IMR-90 (cell line): ENCODE measurements around the gene EFCC1. TPM values are rescaled to one million over a fixed set of nuclear protein-coding genes. Genes with fewer than 3 reads are reported as not detected.

ENCODE experiments used
- ATAC-seq: fragments of 200-7000 bp; cut with Tn5 transposase; 2 replicates; pipeline ENCODE4 v1.9.1; 2020; ENCODE audit warnings: low read depth, mild to moderate bottlenecking, moderate library complexity
- BruUV-seq: library from RNA; stranded (reverse); fragments of 400-500 nt; replicated peaks from 2 replicates; lab custom pipeline; 2021; lab: Mats Ljungman, UMichigan
- CTCF ChIA-PET: fragments of 300-600 bp; formaldehyde crosslinking; extraction: SDS; loops from one replicate; lab custom pipeline; 2021; ENCODE audit warnings: antibody characterized with exemption; lab: Yijun Ruan, JAX
- POLR2A ChIA-PET: fragments of 300-600 bp; sonication (Branson Sonifier 250); formaldehyde crosslinking; loops from one replicate; lab custom pipeline; 2022; ENCODE audit warnings: antibody characterized with exemption; ENCODE audit not compliant: unreplicated experiment; lab: Charles Lee
- DNase-seq: peaks from one replicate; pipeline ENCODE4 v3.0.0; 2013
- H2AFZ ChIP-seq: replicated peaks from 2 replicates; pipeline ENCODE3; 2013; ENCODE audit warnings: low read length, mild to moderate bottlenecking; ENCODE audit not compliant: poor library complexity
- H2AK5ac ChIP-seq: 2 replicates; pipeline ENCODE4 v1.6.1; 2013; ENCODE audit warnings: low read depth, low read length, inconsistent platforms
- H2AK9ac ChIP-seq: replicated peaks from 2 replicates; pipeline ENCODE3; 2013; ENCODE audit warnings: mild to moderate bottlenecking, low read depth, low read length, moderate library complexity; ENCODE audit not compliant: poor library complexity
- H2BK120ac ChIP-seq: 2 replicates; pipeline ENCODE4 v1.6.1; 2013; ENCODE audit warnings: low read depth, low read length, inconsistent platforms
- H2BK15ac ChIP-seq: 3 replicates; pipeline ENCODE4 v1.6.1; 2013; ENCODE audit warnings: low read depth, low read length, inconsistent platforms
- H2BK20ac ChIP-seq: 2 replicates; pipeline ENCODE4 v1.6.1; 2013; ENCODE audit warnings: low read depth, mild to moderate bottlenecking, inconsistent platforms, low read length, moderate library complexity
- H2BK5ac ChIP-seq: 2 replicates; pipeline ENCODE4 v1.6.1; 2013; ENCODE audit warnings: mild to moderate bottlenecking, low read depth, low read length, inconsistent platforms; ENCODE audit not compliant: poor library complexity, severe bottlenecking
- H3K14ac ChIP-seq: replicated peaks from 2 replicates; pipeline ENCODE4 v1.6.1; 2013; ENCODE audit warnings: low read depth, low read length, inconsistent platforms
- H3K18ac ChIP-seq: 2 replicates; pipeline ENCODE4 v1.6.1; 2013; ENCODE audit warnings: low read depth, low read length, control low read depth
- H3K23ac ChIP-seq: 2 replicates; pipeline ENCODE4 v1.6.1; 2013; ENCODE audit warnings: low read depth, low read length, inconsistent platforms
- H3K27ac ChIP-seq: 2 replicates; pipeline ENCODE4 v1.5.1; 2013; ENCODE audit warnings: mild to moderate bottlenecking, control low read depth, low read length; ENCODE audit not compliant: insufficient read depth
- H3K27me3 ChIP-seq: 2 replicates; pipeline ENCODE4 v1.6.1; 2013; ENCODE audit warnings: low read length; ENCODE audit not compliant: control insufficient read depth, insufficient read depth
- H3K36me3 ChIP-seq: 2 replicates; pipeline ENCODE4 v1.6.1; 2013; ENCODE audit warnings: low read length, mixed read lengths; ENCODE audit not compliant: control insufficient read depth, insufficient read depth
- H3K4ac ChIP-seq: 2 replicates; pipeline ENCODE4 v1.6.1; 2013; ENCODE audit warnings: low read depth, low read length, inconsistent platforms
- H3K4me1 ChIP-seq: 2 replicates; pipeline ENCODE4 v1.6.1; 2013; ENCODE audit warnings: low read length, mixed read lengths; ENCODE audit not compliant: control insufficient read depth, insufficient read depth
- H3K4me2 ChIP-seq: 2 replicates; pipeline ENCODE4 v1.6.1; 2013; ENCODE audit warnings: low read depth, mild to moderate bottlenecking, control low read depth, low read length, moderate library complexity
- H3K4me3 ChIP-seq: 2 replicates; pipeline ENCODE4 v1.5.1; 2013; ENCODE audit warnings: low read depth, mild to moderate bottlenecking, control low read depth, low read length, moderate library complexity; ENCODE audit not compliant: insufficient read depth
- H3K56ac ChIP-seq: 2 replicates; pipeline ENCODE4 v1.6.1; 2013; ENCODE audit warnings: low read length, inconsistent platforms; ENCODE audit not compliant: insufficient read depth; ENCODE audit errors: extremely low read depth
- H3K79me1 ChIP-seq, 2 experiments: 2 replicates each; pipeline ENCODE4 v1.6.1; 2013; ENCODE audit warnings: low read length in 2 of 2, inconsistent platforms in 1 of 2, low read depth in 1 of 2
- H3K9ac ChIP-seq: 2 replicates; pipeline ENCODE4 v1.6.1; 2013; ENCODE audit warnings: low read depth, low read length, control low read depth
- H3K9me1 ChIP-seq: 2 replicates; pipeline ENCODE4 v1.6.1; 2013; ENCODE audit warnings: low read length, inconsistent platforms; ENCODE audit not compliant: insufficient read depth
- H3K9me3 ChIP-seq: 2 replicates; pipeline ENCODE4 v1.6.1; 2013; ENCODE audit warnings: low read length; ENCODE audit not compliant: control insufficient read depth, insufficient read depth
- H4K20me1 ChIP-seq: 2 replicates; pipeline ENCODE4 v1.6.1; 2013; ENCODE audit warnings: low read length, inconsistent platforms; ENCODE audit not compliant: insufficient read depth
- H4K5ac ChIP-seq: 2 replicates; pipeline ENCODE4 v1.6.1; 2013; ENCODE audit warnings: mild to moderate bottlenecking, low read depth, low read length, control low read depth
- H4K8ac ChIP-seq, 2 experiments: 2 replicates each; pipeline ENCODE4 v1.6.1; 2013; ENCODE audit warnings: low read depth in 2 of 2, low read length in 2 of 2, control low read depth in 1 of 2, inconsistent platforms in 1 of 2
- H4K91ac ChIP-seq: 2 replicates; pipeline ENCODE4 v1.6.1; 2013; ENCODE audit warnings: low read depth, low read length, inconsistent platforms; ENCODE audit not compliant: insufficient read depth
- BHLHE40 ChIP-seq: fragments of 150-350 bp; IDR thresholded peaks from 2 replicates; pipeline ENCODE4 v1.6.1; 2016; ENCODE audit warnings: mild to moderate bottlenecking, low read depth, low read length
- CEBPB ChIP-seq: IDR thresholded peaks from 2 replicates; pipeline ENCODE4 v1.6.1; 2012; ENCODE audit warnings: low read depth, low read length, improper control_type of control experiment
- CHD1 ChIP-seq: IDR thresholded peaks from 2 replicates; pipeline ENCODE4 v1.6.1; 2012; ENCODE audit warnings: low read depth, low read length, improper control_type of control experiment
- FOS ChIP-seq: fragments of 150-350 bp; IDR thresholded peaks from 2 replicates; pipeline ENCODE4 v1.6.1; 2016; ENCODE audit warnings: low read depth, low read length
- MAFK ChIP-seq: IDR thresholded peaks from 2 replicates; pipeline ENCODE4 v1.6.1; 2012; ENCODE audit warnings: low read depth, low read length, improper control_type of control experiment
- MAZ ChIP-seq: IDR thresholded peaks from 2 replicates; pipeline ENCODE4 v1.6.1; 2012; ENCODE audit warnings: low read depth, mild to moderate bottlenecking, low read length, improper control_type of control experiment, moderate library complexity, borderline replicate concordance
- MXI1 ChIP-seq: IDR thresholded peaks from 2 replicates; pipeline ENCODE4 v1.6.1; 2012; ENCODE audit warnings: low read depth, mild to moderate bottlenecking, low read length, moderate library complexity, borderline replicate concordance
- POLR2A ChIP-seq: IDR thresholded peaks from 2 replicates; pipeline ENCODE4 v1.6.1; 2012; ENCODE audit warnings: mild to moderate bottlenecking, low read depth, low read length
- RAD21 ChIP-seq: IDR thresholded peaks from 2 replicates; pipeline ENCODE4 v1.6.1; 2012; ENCODE audit warnings: low read length, improper control_type of control experiment
- RCOR1 ChIP-seq: IDR thresholded peaks from 2 replicates; pipeline ENCODE4 v1.6.1; 2012; ENCODE audit warnings: mild to moderate bottlenecking, low read length, improper control_type of control experiment; ENCODE audit not compliant: insufficient replicate concordance
- RFX5 ChIP-seq: IDR thresholded peaks from 2 replicates; pipeline ENCODE4 v1.8.0; 2012; ENCODE audit warnings: low read depth, mild to moderate bottlenecking, low read length, moderate library complexity
- SMC3 ChIP-seq: fragments of 150-350 bp; IDR thresholded peaks from 2 replicates; pipeline ENCODE4 v1.6.1; 2016; ENCODE audit warnings: low read depth, mild to moderate bottlenecking, antibody characterized with exemption, low read length, moderate library complexity
- WGBS, 2 experiments: methylation state at CpG; one replicate each; pipeline versions ENCODE4 v1.1.5 to v1.1.7; 2013; ENCODE audit warnings: missing lambda C conversion rate in 2 of 2; ENCODE audit not compliant: insufficient read length in 1 of 2; ENCODE audit errors: extremely low coverage in 2 of 2; 5-methylcytosine and 5-hydroxymethylcytosine counted together
- dilution Hi-C: fragments of 300-500 bp; cut with HindIII; formaldehyde crosslinking; loops from one replicate; pipeline ENCODE4 v1.14.3; 2018; ENCODE audit warnings: low sequenced_read_pairs; ENCODE audit not compliant: unreplicated experiment
- in situ Hi-C: fragments of 300-500 bp; cut with MboI; formaldehyde crosslinking; loops from 3 replicates; pipeline ENCODE4 v1.14.3; 2019; ENCODE audit warnings: low sequenced_read_pairs, inconsistent platforms, mixed read lengths
- intact Hi-C: fragments of 100-400 bp; cut with micrococcal nuclease; formaldehyde crosslinking; loops from 2 replicates; pipeline ENCODE4 v1.10.0; 2022
- polyA plus RNA-seq, 3 experiments: library from polyadenylated mRNA; depleted of rRNA; stranded (reverse); fragments of >200 nt; gene quantifications; 2 replicates each; pipeline ENCODE4 v1.2.3, GENCODE V29; 2012; ENCODE audit warnings: low replicate concordance in 1 of 3
- total RNA-seq: library from RNA; depleted of rRNA; stranded (reverse); fragments of >200 nt; gene quantifications from 2 replicates; pipeline ENCODE4 v1.2.3, GENCODE V29; 2012
- TF ChIP-seq, protein P1 (sequence below): conservative IDR thresholded peaks from 2 replicates; pipeline ENCODE4 v1.5.1; 2012; ENCODE audit warnings: mild to moderate bottlenecking, low read depth, low read length, improper control_type of control experiment
- TF ChIP-seq, protein P2 (sequence below): fragments of 150-350 bp; IDR thresholded peaks from 2 replicates; pipeline ENCODE4 v1.6.1; 2016; ENCODE audit warnings: low read depth, mild to moderate bottlenecking, low read length, moderate library complexity, borderline replicate concordance

Gene EFCC1
- total and polyA plus RNA-seq, 2 of the 4 experiments (the other 2 are of a cell fraction) = not detected

DNA sequence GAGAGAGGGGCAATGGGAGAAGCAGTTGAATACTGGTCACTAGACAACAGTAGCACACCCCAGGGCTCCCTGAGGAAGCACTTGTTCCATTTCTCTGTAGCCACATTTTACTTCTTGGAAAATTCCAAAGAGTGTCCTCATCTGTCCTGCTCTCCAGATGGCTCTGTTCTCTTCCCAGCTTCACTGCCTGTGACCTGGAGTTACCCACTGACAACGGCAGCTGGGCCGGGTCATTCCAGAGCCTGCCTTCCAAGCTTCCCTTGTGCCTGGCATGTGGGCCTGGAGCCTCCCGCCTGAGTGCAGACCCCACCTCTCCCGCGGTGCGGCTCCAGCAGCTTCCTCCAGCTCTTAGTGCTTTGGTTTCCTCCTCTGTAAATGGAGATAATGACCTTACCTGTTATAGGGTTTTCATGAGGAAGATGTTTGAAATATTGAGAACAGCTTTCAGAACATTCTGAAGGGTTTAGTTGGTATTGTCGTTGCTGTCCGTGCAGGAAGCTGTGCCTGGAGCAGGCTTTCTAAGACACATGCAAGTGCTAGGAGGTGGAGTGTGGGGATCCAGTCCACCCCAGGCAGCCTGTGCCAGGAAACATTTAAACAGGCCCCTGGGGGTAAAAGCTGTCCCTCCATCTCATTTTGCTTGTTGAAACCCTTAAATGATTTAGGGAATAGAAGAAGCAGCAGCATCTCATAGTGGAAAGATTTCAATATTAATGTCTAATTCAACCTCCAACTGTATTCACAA lies 24.8 kb downstream of the EFCC1 start:
- peaks cover 6% of the 10 kb centered on the region; the same call in 1 of the 2 replicates for H3K9me3 ChIP-seq
- no peak overlapping the region for H4K91ac ChIP-seq
- peaks cover 16% of the 10 kb centered on the region for H3K4me1 ChIP-seq
- H3K18ac ChIP-seq = no peak overlapping the region
- H2BK5ac ChIP-seq = no peak overlapping the region
- H3K27me3 ChIP-seq = peaks cover 35% of the 10 kb centered on the region
- no peak overlapping the region for H3K14ac ChIP-seq
- H2AK5ac ChIP-seq = peak overlapping the region; percentile 20; the same call in 1 of the 2 replicates
- H2BK20ac ChIP-seq = no peak overlapping the region; the same call in 1 of the 2 replicates
- H3K36me3 ChIP-seq = no peaks in the 10 kb centered on the region
- H4K20me1 ChIP-seq = no peaks in the 10 kb centered on the region
- intact Hi-C loops = no loop called here
- dilution Hi-C loops = no loop called here
- H3K79me1 ChIP-seq = no peaks in the 10 kb centered on the region
- H3K4ac ChIP-seq = no peak overlapping the region
- H2BK15ac ChIP-seq = no peak overlapping the region
- no peak overlapping the region for H2AK9ac ChIP-seq
- peak; percentile 36 for ATAC-seq
- H3K4me2 ChIP-seq = no peak overlapping the region; the same call in 1 of the 2 replicates
- no peak overlapping the region for H3K9ac ChIP-seq
- no peak for DNase-seq
- no peak overlapping the region; a peak in 1 of 4 replicates for H4K8ac ChIP-seq
- ChIA-PET CTCF (interaction anchor here (1.2 to 1.5 kb wide), 2 partner anchors 27 to 56 kb away, joined by 3 to 6 read pairs; no protein-coding TSS in a partner anchor), POLR2A (no interaction called here)
- H3K4me3 ChIP-seq = no peak overlapping the region
- WGBS, 2 experiments = 40% methylated on average over 3 of the region's 8 CpGs; no CpG with 5 or more reads in 1 of the 2 experiments
- no peak overlapping the region for H2AFZ ChIP-seq
- peaks cover under 1% of the 10 kb centered on the region for H3K9me1 ChIP-seq
- no peak overlapping the region; the same call in 1 of the 2 replicates for H3K27ac ChIP-seq
- H3K56ac ChIP-seq = no peak overlapping the region
- no peak overlapping the region for H3K23ac ChIP-seq
- no TSS peak for BruUV-seq
- in situ Hi-C loops = no loop called here
- H2BK120ac ChIP-seq = peak overlapping the region; percentile 32; the same call in 1 of the 2 replicates
- H4K5ac ChIP-seq = peak overlapping the region; percentile 81; the same call in 1 of the 2 replicates
- TF ChIP-seq, protein P1, sequence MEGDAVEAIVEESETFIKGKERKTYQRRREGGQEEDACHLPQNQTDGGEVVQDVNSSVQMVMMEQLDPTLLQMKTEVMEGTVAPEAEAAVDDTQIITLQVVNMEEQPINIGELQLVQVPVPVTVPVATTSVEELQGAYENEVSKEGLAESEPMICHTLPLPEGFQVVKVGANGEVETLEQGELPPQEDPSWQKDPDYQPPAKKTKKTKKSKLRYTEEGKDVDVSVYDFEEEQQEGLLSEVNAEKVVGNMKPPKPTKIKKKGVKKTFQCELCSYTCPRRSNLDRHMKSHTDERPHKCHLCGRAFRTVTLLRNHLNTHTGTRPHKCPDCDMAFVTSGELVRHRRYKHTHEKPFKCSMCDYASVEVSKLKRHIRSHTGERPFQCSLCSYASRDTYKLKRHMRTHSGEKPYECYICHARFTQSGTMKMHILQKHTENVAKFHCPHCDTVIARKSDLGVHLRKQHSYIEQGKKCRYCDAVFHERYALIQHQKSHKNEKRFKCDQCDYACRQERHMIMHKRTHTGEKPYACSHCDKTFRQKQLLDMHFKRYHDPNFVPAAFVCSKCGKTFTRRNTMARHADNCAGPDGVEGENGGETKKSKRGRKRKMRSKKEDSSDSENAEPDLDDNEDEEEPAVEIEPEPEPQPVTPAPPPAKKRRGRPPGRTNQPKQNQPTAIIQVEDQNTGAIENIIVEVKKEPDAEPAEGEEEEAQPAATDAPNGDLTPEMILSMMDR = no peak
- TF ChIP-seq POLR2A (no peak), BHLHE40 (no peak), MXI1 (no peak), SMC3 (no peak), FOS (no peak), RFX5 (no peak), CHD1 (no peak), MAZ (no peak), MAFK (no peak), CEBPB (no peak), RAD21 (no peak), RCOR1 (no peak)
- TF ChIP-seq, protein P2, sequence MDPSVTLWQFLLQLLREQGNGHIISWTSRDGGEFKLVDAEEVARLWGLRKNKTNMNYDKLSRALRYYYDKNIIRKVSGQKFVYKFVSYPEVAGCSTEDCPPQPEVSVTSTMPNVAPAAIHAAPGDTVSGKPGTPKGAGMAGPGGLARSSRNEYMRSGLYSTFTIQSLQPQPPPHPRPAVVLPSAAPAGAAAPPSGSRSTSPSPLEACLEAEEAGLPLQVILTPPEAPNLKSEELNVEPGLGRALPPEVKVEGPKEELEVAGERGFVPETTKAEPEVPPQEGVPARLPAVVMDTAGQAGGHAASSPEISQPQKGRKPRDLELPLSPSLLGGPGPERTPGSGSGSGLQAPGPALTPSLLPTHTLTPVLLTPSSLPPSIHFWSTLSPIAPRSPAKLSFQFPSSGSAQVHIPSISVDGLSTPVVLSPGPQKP = no peak
